Endothelial cell of umbilical vein (primary cell): ENCODE data around the gene ZNF804A. TPM values are rescaled to one million over a fixed set of nuclear protein-coding genes. Genes with fewer than 3 reads are reported as not detected.
A peak's percentile ranks its signal among the peaks of the same experiment; 100 is the strongest.

Experiments used
- BruUV-seq: library from RNA; stranded (reverse); fragments of 400-500 nt; replicated peaks from 2 replicates; lab custom pipeline; 2021; lab: Mats Ljungman, UMichigan
- CTCF ChIA-PET: fragments of 300-600, 350-600 bp; sonication (Branson Sonifier 250); formaldehyde crosslinking; loops from one replicate; lab custom pipeline; 2021; ENCODE audit warnings: antibody characterized with exemption, inconsistent platforms; lab: Charles Lee
- POLR2A ChIA-PET: fragments of 300-600, 350-600 bp; sonication (Branson Sonifier 250); formaldehyde crosslinking; loops from one replicate; lab custom pipeline; 2021; ENCODE audit warnings: antibody characterized with exemption, inconsistent platforms; lab: Charles Lee
- DNase-seq: peaks from one replicate; pipeline ENCODE4 v3.0.0-alpha.2; 2011; ENCODE audit warnings: low read depth, low spot score
- FAIRE-seq: peaks from 2 replicates; lab custom pipeline; 2011; peaks lifted over from hg19 to GRCh38; lab: Jason Lieb, UNC
- H2AFZ ChIP-seq: 2 replicates; pipeline ENCODE4 v1.6.0; 2012; ENCODE audit warnings: low read depth, low read length, control low read depth, inconsistent platforms
- H3K27ac ChIP-seq: 2 replicates; pipeline ENCODE4 v1.5.1; 2011; ENCODE audit warnings: low read depth, mild to moderate bottlenecking, control low read depth, low read length, moderate library complexity; ENCODE audit not compliant: insufficient read depth
- H3K27me3 ChIP-seq, 2 experiments: 2 replicates each; pipeline versions ENCODE4 v1.6.0 to v1.6.1; 2011; ENCODE audit warnings: low read length in 2 of 2, mixed read lengths in 1 of 2; ENCODE audit not compliant: control insufficient read depth in 2 of 2, insufficient read depth in 2 of 2
- H3K36me3 ChIP-seq, 2 experiments: 2 replicates in 1 of 2; 3 replicates in 1 of 2; pipeline ENCODE4 v1.5.1; 2011; ENCODE audit warnings: low read length in 2 of 2, mild to moderate bottlenecking in 1 of 2, moderate library complexity in 1 of 2; ENCODE audit not compliant: control insufficient read depth in 2 of 2, insufficient read depth in 2 of 2; ENCODE audit errors: extremely low read depth in 1 of 2
- H3K4me1 ChIP-seq: 3 replicates; pipeline ENCODE4 v1.5.1; 2011; ENCODE audit warnings: mild to moderate bottlenecking, low read length; ENCODE audit not compliant: control insufficient read depth, insufficient read depth; ENCODE audit errors: extremely low read depth
- H3K4me2 ChIP-seq: 2 replicates; pipeline ENCODE4 v1.6.1; 2011; ENCODE audit warnings: low read length, control low read depth, mixed read lengths; ENCODE audit not compliant: insufficient read depth
- H3K4me3 ChIP-seq, 3 experiments: fragments of 200-600 bp in 1 of 3; sonication (generic), shearing (Covaris generic) in 1 of 3; replicated peaks in 1 of 3; 2 replicates each; pipeline ENCODE4 v1.5.1; 2011 to 2016; ENCODE audit warnings: control low read depth in 3 of 3, low read length in 3 of 3, mild to moderate bottlenecking in 2 of 3, inconsistent platforms in 1 of 3, low read depth in 1 of 3, moderate library complexity in 1 of 3; ENCODE audit not compliant: insufficient read depth in 1 of 3
- H3K79me2 ChIP-seq: 2 replicates; pipeline ENCODE4 v1.6.0; 2012; ENCODE audit warnings: low read length, inconsistent platforms; ENCODE audit not compliant: control insufficient read depth, insufficient read depth
- H3K9ac ChIP-seq: replicated peaks from 2 replicates; pipeline ENCODE3; 2011; ENCODE audit warnings: low read length, control low read depth; ENCODE audit not compliant: insufficient read depth; ENCODE audit errors: extremely low read depth
- H3K9me1 ChIP-seq: replicated peaks from 3 replicates; pipeline ENCODE4 v1.6.0; 2011; ENCODE audit warnings: mild to moderate bottlenecking, low read length; ENCODE audit not compliant: control insufficient read depth, insufficient read depth; ENCODE audit errors: extremely low read depth
- H3K9me3 ChIP-seq: replicated peaks from 2 replicates; pipeline ENCODE4 v1.5.1; 2012; ENCODE audit warnings: low read length, inconsistent platforms; ENCODE audit not compliant: control insufficient read depth, insufficient read depth
- H4K20me1 ChIP-seq: replicated peaks from 2 replicates; pipeline ENCODE3; 2011; ENCODE audit warnings: mild to moderate bottlenecking, low read length; ENCODE audit not compliant: control insufficient read depth, insufficient read depth; ENCODE audit errors: extremely low read depth
- CTCF ChIP-seq, 2 donors: IDR thresholded peaks; 1 replicate in 1 of 2; 2 replicates in 1 of 2; pipeline ENCODE4 v1.5.1; 2011; ENCODE audit warnings: low read length in 2 of 2, mild to moderate bottlenecking in 2 of 2, moderate library complexity in 2 of 2, control low read depth in 1 of 2, inconsistent platforms in 1 of 2, low read depth in 1 of 2; ENCODE audit not compliant: insufficient read depth in 1 of 2; ENCODE audit errors: extremely low read depth in 1 of 2
- EZH2 ChIP-seq: IDR thresholded peaks from 2 replicates; pipeline ENCODE4 v1.6.1; 2012; ENCODE audit warnings: borderline replicate concordance, low read depth, mild to moderate bottlenecking, moderate library complexity, low read length, inconsistent platforms; ENCODE audit not compliant: severe bottlenecking
- FOS ChIP-seq: IDR thresholded peaks from 2 replicates; pipeline ENCODE4 v1.6.1; 2011; ENCODE audit warnings: mild to moderate bottlenecking, low read length, moderate library complexity, borderline replicate concordance; ENCODE audit not compliant: insufficient read depth
- GATA2 ChIP-seq: IDR thresholded peaks from 2 replicates; pipeline ENCODE4 v1.7.0; 2011; ENCODE audit warnings: low read depth, mild to moderate bottlenecking, moderate library complexity, mixed read lengths, low read length; ENCODE audit not compliant: insufficient read length, insufficient read depth
- JUN ChIP-seq: IDR thresholded peaks from 2 replicates; pipeline ENCODE4 v1.6.1; 2011; ENCODE audit warnings: borderline replicate concordance, low read depth; ENCODE audit not compliant: insufficient read length, insufficient read depth
- MAX ChIP-seq: IDR thresholded peaks from 2 replicates; pipeline ENCODE4 v1.6.1; 2011; ENCODE audit not compliant: insufficient read depth, insufficient read length
- MYC ChIP-seq: IDR thresholded peaks from one replicate; pipeline ENCODE4 v1.6.1; 2011; ENCODE audit warnings: mild to moderate bottlenecking, low read depth, low read length
- POLR2A ChIP-seq: IDR thresholded peaks from 2 replicates; pipeline ENCODE4 v1.6.1; 2012; ENCODE audit warnings: low read depth, mild to moderate bottlenecking, control low read depth, low read length
- POLR2AphosphoS5 ChIP-seq: IDR thresholded peaks from 2 replicates; pipeline ENCODE4 v1.6.1; 2012; ENCODE audit warnings: low read depth, mild to moderate bottlenecking, control low read depth, low read length, moderate library complexity; ENCODE audit not compliant: insufficient read depth
- dilution Hi-C: fragments of 300-500 bp; cut with MboI; formaldehyde crosslinking; loops from one replicate; pipeline ENCODE4 v1.15.0; 2019; ENCODE audit warnings: low sequenced_read_pairs; ENCODE audit not compliant: extremely low pct_ligation_motif_present
- intact Hi-C: fragments of 100-400 bp; cut with micrococcal nuclease; formaldehyde crosslinking; loops from one replicate; pipeline ENCODE4 v1.10.0; 2022
- polyA plus RNA-seq, 4 experiments: library from polyadenylated mRNA; depleted of rRNA in 3 of 4; stranded (reverse) in 3 of 4; unstranded in 1 of 4; fragments of >200 nt; gene quantifications; 2 replicates each; pipeline versions ENCODE4 v1.2.1 to v1.2.3, GENCODE V29; 2011 to 2012; ENCODE audit warnings: missing spikeins in 1 of 4
- total RNA-seq: library from RNA; stranded (reverse); gene quantifications from 2 replicates; pipeline ENCODE4 v1.2.3, GENCODE V29; 2021

Gene ZNF804A
- total and polyA plus RNA-seq, 2 donors (not counting 3 experiments of a cell fraction or from before 2014, with no cell fraction given), result 0.22 TPM; not detected in 1

GRCh38 chr2:184599054-184599871 is 934 bp downstream of the ZNF804A start:
- dilution Hi-C loops (no loop called here), intact Hi-C loops (loop anchor here (10.0 kb wide), 2 partner anchors 254 to 1354 kb away; no protein-coding TSS in a partner anchor)
- Histone ChIP-seq H3K79me2 (no peaks in the 10 kb centered on the region), H3K36me3 (no peaks in the 10 kb centered on the region), H2AFZ (peak overlapping the region; percentile 78), H3K27ac (no peak overlapping the region), H3K4me3 (peak overlapping the region; percentile 58 to 75 (median 73)), H3K4me2 (peak overlapping the region; percentile 78), H4K20me1 (no peaks in the 10 kb centered on the region), H3K9ac (no peak overlapping the region), H3K9me1 (no peaks in the 10 kb centered on the region), H3K4me1 (peaks cover 12% of the 10 kb centered on the region), H3K27me3 (peaks cover 12 to 34% of the 10 kb centered on the region in 2 experiments), H3K9me3 (no peaks in the 10 kb centered on the region)
- DNase-seq, result peak; percentile 33
- POLR2A ChIA-PET, result no interaction called here
- CTCF ChIA-PET, result interaction anchor here (1.2 to 1.9 kb wide), 2 partner anchors 12 to 36 kb away, joined by 3 to 19 read pairs; no protein-coding TSS in a partner anchor
- TF ChIP-seq MAX, result no peak
- TF ChIP-seq EZH2, result peak; percentile 58
- BruUV-seq, result no TSS peak
- FAIRE-seq, result no peak

DNA sequence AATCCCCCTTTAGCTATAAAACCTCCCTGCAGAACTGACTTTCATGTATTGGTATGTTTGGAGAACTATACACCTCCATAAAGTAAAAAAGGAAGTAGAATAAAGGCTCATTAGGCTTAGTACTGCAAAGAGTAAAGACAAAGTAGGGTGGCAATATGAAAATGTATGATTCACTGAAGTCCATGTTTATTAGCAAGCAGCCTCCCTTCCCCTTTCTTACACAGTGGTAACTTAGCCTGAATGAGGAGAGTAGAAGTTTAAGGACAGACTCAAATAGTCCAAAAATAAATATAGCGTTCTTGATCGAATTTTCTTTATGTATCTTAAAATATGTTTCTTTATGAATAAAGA is 1.5 kb downstream of the ZNF804A start:
- Histone ChIP-seq H3K9ac (no peak overlapping the region), H3K9me1 (no peaks in the 10 kb centered on the region), H3K79me2 (no peaks in the 10 kb centered on the region), H3K4me3 (no peak overlapping the region), H3K36me3 (no peaks in the 10 kb centered on the region), H2AFZ (no peak overlapping the region), H4K20me1 (no peaks in the 10 kb centered on the region), H3K4me1 (peaks cover 12% of the 10 kb centered on the region), H3K9me3 (no peaks in the 10 kb centered on the region), H3K4me2 (no peak overlapping the region), H3K27me3 (peaks cover 12 to 34% of the 10 kb centered on the region in 2 experiments), H3K27ac (no peak overlapping the region)
- DNase-seq (peak; percentile 34), FAIRE-seq (no peak)
- BruUV-seq, result no TSS peak
- ChIA-PET CTCF (interaction anchor here (1.2 to 1.9 kb wide), 2 partner anchors 12 to 35 kb away, joined by 3 to 19 read pairs; no protein-coding TSS in a partner anchor), POLR2A (no interaction called here)
- TF ChIP-seq MAX (no peak), GATA2 (no peak), CTCF (IDR thresholded peaks at IDR 0.05; ENCODE audit: extremely low read depth in 1 of 2, insufficient read depth in 1 of 2, low read depth in 1 of 2, low read length in 2 of 2) (no peak), POLR2A (no peak), MYC (no peak), EZH2 (no peak), FOS (no peak), POLR2AphosphoS5 (no peak), JUN (no peak)
- dilution Hi-C loops, result no loop called here
- intact Hi-C loops, result loop anchor here (10.0 kb wide), 2 partner anchors 255 to 1355 kb away; no protein-coding TSS in a partner anchor
